Activated T-cell treated with anti-CD3 and anti-CD28 coated beads, Interleukin-2, amount 50 U/mL, for 24 hours (primary cell): ENCODE measurements around the gene RSPH1.

Experiments
- DNase-seq: peaks from one replicate; pipeline ENCODE4 v3.0.0-alpha.2; 2020
- H3K27ac Mint-ChIP-seq: 2 replicates; pipeline ENCODE4 v1.8.0; 2020; ENCODE audit warnings: mild to moderate bottlenecking, mixed read lengths
- H3K27me3 Mint-ChIP-seq: 2 replicates; pipeline ENCODE4 v1.8.0; 2020; ENCODE audit warnings: mixed read lengths
- H3K36me3 Mint-ChIP-seq: 2 replicates; pipeline ENCODE4 v1.8.0; 2020; ENCODE audit warnings: low read depth, mixed read lengths
- H3K4me1 Mint-ChIP-seq: 2 replicates; pipeline ENCODE4 v1.8.0; 2020; ENCODE audit warnings: low read depth, mixed read lengths
- H3K4me3 Mint-ChIP-seq: 2 replicates; pipeline ENCODE4 v1.8.0; 2020; ENCODE audit warnings: mild to moderate bottlenecking, moderate library complexity, mixed read lengths
- H3K9me3 Mint-ChIP-seq: 2 replicates; pipeline ENCODE4 v1.8.0; 2020; ENCODE audit warnings: mixed read lengths

Gene RSPH1

GRCh38 chr21:42439284-42440186, 56.5 kb downstream of the RSPH1 start:
- Mint-ChIP-seq H3K27ac (peak overlapping the region; percentile 87), H3K4me3 (peak overlapping the region; percentile 25), H3K27me3 (no peaks in the 10 kb centered on the region), H3K36me3 (peaks cover 93% of the 10 kb centered on the region), H3K9me3 (peaks cover 5% of the 10 kb centered on the region), H3K4me1 (peaks cover 56% of the 10 kb centered on the region)
- DNase-seq: peak; percentile 60

- Mint-ChIP-seq H3K9me3 (peaks cover 5% of the 10 kb centered on the region), H3K27me3 (no peaks in the 10 kb centered on the region), H3K4me1 (peaks cover 66% of the 10 kb centered on the region), H3K4me3 (no peak overlapping the region), H3K36me3 (peaks cover 94% of the 10 kb centered on the region), H3K27ac (peak overlapping the region; percentile 87)
- DNase-seq: no peak
These were observed 57.5 kb downstream of the RSPH1 start for GRCh38 chr21:42438316-42439205.

GRCh38 chr21:42437786-42438185, 58.2 kb downstream of the RSPH1 start:
- H3K36me3 Mint-ChIP-seq: peaks cover 94% of the 10 kb centered on the region
- H3K9me3 Mint-ChIP-seq: peaks cover 5% of the 10 kb centered on the region
- peaks cover 71% of the 10 kb centered on the region for H3K4me1 Mint-ChIP-seq
- H3K27ac Mint-ChIP-seq: no peak overlapping the region
- no peak for DNase-seq
- H3K4me3 Mint-ChIP-seq: no peak overlapping the region
- no peaks in the 10 kb centered on the region for H3K27me3 Mint-ChIP-seq

- H3K27ac Mint-ChIP-seq: no peak overlapping the region
- H3K4me1 Mint-ChIP-seq: peaks cover 77% of the 10 kb centered on the region
- H3K9me3 Mint-ChIP-seq: peaks cover 11% of the 10 kb centered on the region
These were observed 59.1 kb downstream of the RSPH1 start for GRCh38 chr21:42436914-42437313.

GRCh38 chr21:42435833-42436232, 60.2 kb downstream of the RSPH1 start:
- Mint-ChIP-seq H3K4me1 (peaks cover 74% of the 10 kb centered on the region), H3K9me3 (peaks cover 11% of the 10 kb centered on the region), H3K27me3 (no peaks in the 10 kb centered on the region), H3K4me3 (no peak overlapping the region), H3K27ac (no peak overlapping the region), H3K36me3 (peaks cover 99% of the 10 kb centered on the region)
- DNase-seq: no peak

More at GRCh38 chr21:42436914-42437313, 59.1 kb downstream of the RSPH1 start:
- no peak for DNase-seq
- Mint-ChIP-seq H3K36me3 (peaks cover 94% of the 10 kb centered on the region), H3K4me3 (no peak overlapping the region), H3K27me3 (no peaks in the 10 kb centered on the region)

GRCh38 chr21:42435401-42435800, 60.6 kb downstream of the RSPH1 start:
- peaks cover 69% of the 10 kb centered on the region for H3K4me1 Mint-ChIP-seq
- DNase-seq: no peak
- no peaks in the 10 kb centered on the region for H3K27me3 Mint-ChIP-seq
- no peak overlapping the region for H3K4me3 Mint-ChIP-seq
- H3K36me3 Mint-ChIP-seq: peaks cover 99% of the 10 kb centered on the region
- H3K27ac Mint-ChIP-seq: no peak overlapping the region
- peaks cover 11% of the 10 kb centered on the region for H3K9me3 Mint-ChIP-seq

GRCh38 chr21:42434884-42435283, 61.1 kb downstream of the RSPH1 start:
- Mint-ChIP-seq H3K4me1 (peaks cover 64% of the 10 kb centered on the region), H3K4me3 (no peak overlapping the region), H3K9me3 (peaks cover 11% of the 10 kb centered on the region), H3K27me3 (no peaks in the 10 kb centered on the region), H3K36me3 (peaks cover 99% of the 10 kb centered on the region), H3K27ac (peak overlapping the region; percentile 33)
- DNase-seq: no peak

- Mint-ChIP-seq H3K4me1 (peaks cover 56% of the 10 kb centered on the region), H3K36me3 (peaks cover 99% of the 10 kb centered on the region)
These were observed 62.0 kb downstream of the RSPH1 start for GRCh38 chr21:42433946-42434551.

GRCh38 chr21:42432695-42433094, 63.3 kb downstream of the RSPH1 start:
- Mint-ChIP-seq H3K36me3 (peaks cover 99% of the 10 kb centered on the region), H3K4me1 (peaks cover 47% of the 10 kb centered on the region), H3K4me3 (no peak overlapping the region), H3K9me3 (peaks cover 11% of the 10 kb centered on the region), H3K27me3 (no peaks in the 10 kb centered on the region), H3K27ac (no peak overlapping the region)
- DNase-seq: no peak

More at GRCh38 chr21:42433946-42434551, 62.0 kb downstream of the RSPH1 start:
- peaks cover 11% of the 10 kb centered on the region for H3K9me3 Mint-ChIP-seq
- no peaks in the 10 kb centered on the region for H3K27me3 Mint-ChIP-seq
- H3K27ac Mint-ChIP-seq: peak overlapping the region; percentile 30
- H3K4me3 Mint-ChIP-seq: no peak overlapping the region
- DNase-seq: no peak

GRCh38 chr21:42431196-42431595, 64.8 kb downstream of the RSPH1 start:
- no peak overlapping the region for H3K27ac Mint-ChIP-seq
- DNase-seq: no peak
- peaks cover 46% of the 10 kb centered on the region for H3K4me1 Mint-ChIP-seq
- peaks cover 99% of the 10 kb centered on the region for H3K36me3 Mint-ChIP-seq
- no peak overlapping the region for H3K4me3 Mint-ChIP-seq
- H3K9me3 Mint-ChIP-seq: peaks cover 11% of the 10 kb centered on the region
- H3K27me3 Mint-ChIP-seq: no peaks in the 10 kb centered on the region

- H3K36me3 Mint-ChIP-seq: peaks cover 100% of the 10 kb centered on the region
- H3K4me1 Mint-ChIP-seq: peaks cover 49% of the 10 kb centered on the region
- H3K27ac Mint-ChIP-seq: no peak overlapping the region
- no peak for DNase-seq
- H3K9me3 Mint-ChIP-seq: peaks cover 11% of the 10 kb centered on the region
- no peaks in the 10 kb centered on the region for H3K27me3 Mint-ChIP-seq
- H3K4me3 Mint-ChIP-seq: no peak overlapping the region
These were observed 65.5 kb downstream of the RSPH1 start for GRCh38 chr21:42430521-42430920.

- Mint-ChIP-seq H3K4me3 (no peak overlapping the region), H3K9me3 (peaks cover 7% of the 10 kb centered on the region), H3K27ac (no peak overlapping the region), H3K27me3 (no peaks in the 10 kb centered on the region), H3K36me3 (peaks cover 96% of the 10 kb centered on the region), H3K4me1 (peaks cover 49% of the 10 kb centered on the region)
- DNase-seq: no peak
These were observed 66.2 kb downstream of the RSPH1 start for GRCh38 chr21:42429856-42430255.

GRCh38 chr21:42429021-42429420, 67.0 kb downstream of the RSPH1 start:
- Mint-ChIP-seq H3K4me3 (no peak overlapping the region), H3K9me3 (peaks cover 7% of the 10 kb centered on the region), H3K27ac (no peak overlapping the region), H3K27me3 (no peaks in the 10 kb centered on the region), H3K4me1 (peaks cover 49% of the 10 kb centered on the region), H3K36me3 (peaks cover 94% of the 10 kb centered on the region)
- DNase-seq: no peak

- Mint-ChIP-seq H3K36me3 (peaks cover 94% of the 10 kb centered on the region), H3K27me3 (no peaks in the 10 kb centered on the region), H3K9me3 (peaks cover 7% of the 10 kb centered on the region), H3K4me1 (peaks cover 52% of the 10 kb centered on the region), H3K27ac (no peak overlapping the region), H3K4me3 (no peak overlapping the region)
- DNase-seq: no peak
These were observed 68.1 kb downstream of the RSPH1 start for GRCh38 chr21:42427809-42428419.
